Esophagus squamous epithelium (tissue), 5 donors: ENCODE measurements around the gene PLD6. TPM values are rescaled to one million over a fixed set of nuclear protein-coding genes. Genes with fewer than 3 reads are reported as not detected.

Source experiments
- DNase-seq: peaks from one replicate; lab custom pipeline; 2025; lab: John Stamatoyannopoulos, UW
- H3K27ac ChIP-seq, 4 donors: fragments of 200-600 bp; sonication (generic); one replicate each; pipeline ENCODE4 v1.5.1; 2016 to 2019; ENCODE audit warnings: mild to moderate bottlenecking in 1 of 4
- H3K27me3 ChIP-seq, 4 donors: fragments of 200-600 bp; sonication (generic); 1 replicate in 3 of 4; 2 replicates in 1 of 4; pipeline versions ENCODE4 v1.5.1 to v1.6.0; 2017 to 2021; ENCODE audit warnings: antibody characterized with exemption in 1 of 4
- H3K36me3 ChIP-seq, 3 donors: fragments of 200-600 bp; sonication (generic); one replicate each; pipeline ENCODE4 v1.5.1; 2016 to 2019
- H3K4me1 ChIP-seq, 3 donors: fragments of 200-600 bp; sonication (generic); one replicate each; pipeline ENCODE4 v1.5.1; 2017 to 2019
- H3K4me3 ChIP-seq, 4 donors: fragments of 200-600 bp; sonication (generic); 1 replicate in 3 of 4; 2 replicates in 1 of 4; pipeline ENCODE4 v1.5.1; 2016 to 2019; ENCODE audit warnings: mild to moderate bottlenecking in 2 of 4, moderate library complexity in 1 of 4
- H3K9me3 ChIP-seq, 3 donors: fragments of 200-600 bp; sonication (generic); one replicate each; pipeline ENCODE4 v1.5.1; 2016 to 2019
- CTCF ChIP-seq, 6 experiments: fragments of 450-650 bp in 4 of 6; fragments of 200-600 bp in 2 of 6; sonication (generic) in 2 of 6; IDR thresholded peaks; one replicate each; pipeline ENCODE4 v1.5.1; 2016 to 2019; ENCODE audit warnings: antibody characterized with exemption in 6 of 6, mild to moderate bottlenecking in 4 of 6, moderate library complexity in 4 of 6
- POLR2A ChIP-seq, 4 donors: fragments of 450-650 bp; IDR thresholded peaks; one replicate each; pipeline ENCODE4 v1.6.1; 2017; ENCODE audit warnings: antibody characterized with exemption in 4 of 4, mild to moderate bottlenecking in 4 of 4, moderate library complexity in 3 of 4
- WGBS, 2 donors: methylation state at CpG; one replicate each; pipeline ENCODE4 v1.1.5; 2018; 5-methylcytosine and 5-hydroxymethylcytosine counted together
- intact Hi-C: fragments of 100-400 bp; cut with DNase I; formaldehyde crosslinking; loops from one replicate; pipeline ENCODE4 v1.15.0; 2022
- total RNA-seq, 4 donors: library from RNA; depleted of rRNA; stranded (reverse); fragments of >200 nt; gene quantifications; one replicate each; pipeline ENCODE4 v1.1.0, GENCODE V29; 2016
- donor health status: DM: yes; HTN: yes; CAD: no.

PLD6 gene
- total RNA-seq, 4 donors from 2014 or later = 0.45 to 1.9 (median 0.95) TPM

- Histone ChIP-seq H3K27ac (no peak overlapping the region), H3K4me3 (no peak overlapping the region), H3K27me3 (no peaks in the 10 kb centered on the region), H3K36me3 (peaks cover 59 to 100% (median 86%) of the 10 kb centered on the region in 3 donors), H3K9me3 (no peaks in the 10 kb centered on the region), H3K4me1 (no peaks in the 10 kb centered on the region)
- TF ChIP-seq POLR2A (IDR thresholded peaks at IDR 0.05) = no peak
- no peak for DNase-seq
- WGBS, 2 donors = 94 to 97% methylated on average over 10 to 11 of the region's 16 CpGs
- intact Hi-C loops = no loop called here
These were observed 20.5 kb upstream of the PLD6 start for GRCh38 chr17:17226451-17227265.

GRCh38 chr17:17225901-17226300, 19.8 kb upstream of the PLD6 start:
- intact Hi-C loops = no loop called here
- Histone ChIP-seq H3K27me3 (no peaks in the 10 kb centered on the region), H3K9me3 (no peaks in the 10 kb centered on the region), H3K4me3 (no peak overlapping the region), H3K36me3 (peaks cover 59 to 100% (median 87%) of the 10 kb centered on the region in 3 donors), H3K4me1 (peaks cover 0 to 7% (median 0%) of the 10 kb centered on the region in 3 donors), H3K27ac (no peak overlapping the region)
- no peak for DNase-seq
- 91 to 96% methylated on average over 7 to 8 of the region's 10 CpGs for WGBS, 2 donors
- TF ChIP-seq CTCF (IDR thresholded peaks at IDR 0.05) (no peak), POLR2A (IDR thresholded peaks at IDR 0.05) (no peak)

- H3K4me1 ChIP-seq = peaks cover 0 to 13% (median 0%) of the 10 kb centered on the region in 3 donors
- H3K4me3 ChIP-seq = no peak overlapping the region
- DNase-seq = no peak
- TF ChIP-seq POLR2A (IDR thresholded peaks at IDR 0.05) (no peak), CTCF (IDR thresholded peaks at IDR 0.05) (no peak)
- no peaks in the 10 kb centered on the region for H3K27me3 ChIP-seq
- H3K9me3 ChIP-seq = no peaks in the 10 kb centered on the region
- H3K36me3 ChIP-seq = peaks cover 65 to 100% (median 79%) of the 10 kb centered on the region in 3 donors
- no peak overlapping the region for H3K27ac ChIP-seq
- 80 to 87% methylated on average over 7 to 8 of the region's 8 CpGs for WGBS, 2 donors
- intact Hi-C loops = no loop called here
These were observed 18.0 kb upstream of the PLD6 start for GRCh38 chr17:17224137-17224536.

GRCh38 chr17:17223736-17224135, 17.6 kb upstream of the PLD6 start:
- no peak for DNase-seq
- Histone ChIP-seq H3K36me3 (peaks cover 69 to 100% (median 79%) of the 10 kb centered on the region in 3 donors), H3K27ac (no peak overlapping the region), H3K4me1 (peaks cover 0 to 13% (median 0%) of the 10 kb centered on the region in 3 donors), H3K4me3 (no peak overlapping the region), H3K27me3 (no peaks in the 10 kb centered on the region), H3K9me3 (no peaks in the 10 kb centered on the region)
- TF ChIP-seq CTCF (IDR thresholded peaks at IDR 0.05) (no peak), POLR2A (IDR thresholded peaks at IDR 0.05) (no peak)
- intact Hi-C loops = no loop called here
- WGBS, 2 donors = 88 to 89% methylated on average over 5 to 12 of the region's 16 CpGs

GRCh38 chr17:17221329-17221728, 15.2 kb upstream of the PLD6 start:
- WGBS, 2 donors = 78 to 97% methylated on average over 4 to 22 of the region's 22 CpGs
- no peak for DNase-seq
- Histone ChIP-seq H3K27ac (no peak overlapping the region), H3K4me1 (peaks cover 0 to 13% (median 0%) of the 10 kb centered on the region in 3 donors), H3K9me3 (no peaks in the 10 kb centered on the region), H3K4me3 (no peak overlapping the region), H3K27me3 (no peaks in the 10 kb centered on the region), H3K36me3 (peaks cover 69 to 100% (median 73%) of the 10 kb centered on the region in 3 donors)
- no peak for TF ChIP-seq CTCF (IDR thresholded peaks at IDR 0.05)
- TF ChIP-seq POLR2A (IDR thresholded peaks at IDR 0.05) = no peak
- intact Hi-C loops = no loop called here
